Progenitor cell of endocrine pancreas (in vitro differentiated cells): ENCODE measurements around the gene DIS3L2. TPM values are rescaled to one million over a fixed set of nuclear protein-coding genes. Genes with fewer than 3 reads are reported as not detected.

Source experiments
- DNase-seq: peaks from one replicate; pipeline ENCODE4 v3.0.0; 2021; ENCODE audit warnings: low spot score; ENCODE audit not compliant: unreplicated experiment
- H3K27ac Mint-ChIP-seq: 2 replicates; pipeline ENCODE4 v1.8.0; 2021; ENCODE audit warnings: mild to moderate bottlenecking, moderate library complexity, mixed read lengths
- H3K27me3 Mint-ChIP-seq: 2 replicates; pipeline ENCODE4 v1.8.0; 2021; ENCODE audit warnings: mixed read lengths
- H3K36me3 Mint-ChIP-seq: 2 replicates; pipeline ENCODE4 v1.8.0; 2022; ENCODE audit warnings: mixed read lengths; ENCODE audit not compliant: insufficient read depth
- H3K4me1 Mint-ChIP-seq: 2 replicates; pipeline ENCODE4 v1.8.0; 2021; ENCODE audit warnings: low read depth, mixed read lengths
- H3K4me3 Mint-ChIP-seq: 2 replicates; pipeline ENCODE4 v1.8.0; 2021; ENCODE audit warnings: low read depth, mild to moderate bottlenecking, moderate library complexity, mixed read lengths
- H3K9me3 Mint-ChIP-seq: 2 replicates; pipeline ENCODE4 v1.8.0; 2021; ENCODE audit warnings: low read depth, mixed read lengths
- total RNA-seq: library from RNA; stranded (reverse); gene quantifications from 2 replicates; pipeline ENCODE4 v1.2.1, GENCODE V29; 2021
- TF ChIP-seq, protein P1 (sequence below): fragments of 200-600 bp; sonication (generic); IDR thresholded peaks from one replicate; pipeline ENCODE4 v1.5.0; 2021; ENCODE audit warnings: antibody characterized with exemption, mild to moderate bottlenecking; ENCODE audit not compliant: unreplicated experiment

DIS3L2 gene
- total RNA-seq, 1 donor from 2014 or later, result 59.3 TPM

DNA sequence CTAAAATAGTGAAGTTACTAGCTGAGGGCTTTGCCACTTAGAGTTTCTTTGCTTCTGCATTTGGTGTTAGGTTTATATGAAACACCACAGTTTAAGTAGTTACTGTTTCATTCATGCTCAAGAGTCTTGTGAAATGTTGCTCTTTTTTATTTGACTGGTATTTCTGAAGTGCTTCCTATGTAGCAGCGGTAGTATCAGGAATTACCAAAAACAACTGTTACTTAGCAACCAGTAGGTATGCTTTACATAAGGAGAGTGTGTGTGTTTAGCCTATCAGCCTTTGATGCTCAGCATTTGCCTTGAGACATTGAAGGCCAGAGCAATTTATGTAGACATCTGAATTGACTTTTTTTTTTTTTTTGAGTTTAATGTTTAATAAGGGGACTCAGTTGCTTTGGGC lies 3.6 kb downstream of the DIS3L2 start:
- Mint-ChIP-seq H3K27ac (no peak overlapping the region), H3K9me3 (peaks cover 7% of the 10 kb centered on the region), H3K36me3 (peaks cover 7% of the 10 kb centered on the region), H3K27me3 (no peaks in the 10 kb centered on the region), H3K4me3 (no peak overlapping the region), H3K4me1 (peaks cover 19% of the 10 kb centered on the region)
- DNase-seq, result no peak
- TF ChIP-seq, protein P1, sequence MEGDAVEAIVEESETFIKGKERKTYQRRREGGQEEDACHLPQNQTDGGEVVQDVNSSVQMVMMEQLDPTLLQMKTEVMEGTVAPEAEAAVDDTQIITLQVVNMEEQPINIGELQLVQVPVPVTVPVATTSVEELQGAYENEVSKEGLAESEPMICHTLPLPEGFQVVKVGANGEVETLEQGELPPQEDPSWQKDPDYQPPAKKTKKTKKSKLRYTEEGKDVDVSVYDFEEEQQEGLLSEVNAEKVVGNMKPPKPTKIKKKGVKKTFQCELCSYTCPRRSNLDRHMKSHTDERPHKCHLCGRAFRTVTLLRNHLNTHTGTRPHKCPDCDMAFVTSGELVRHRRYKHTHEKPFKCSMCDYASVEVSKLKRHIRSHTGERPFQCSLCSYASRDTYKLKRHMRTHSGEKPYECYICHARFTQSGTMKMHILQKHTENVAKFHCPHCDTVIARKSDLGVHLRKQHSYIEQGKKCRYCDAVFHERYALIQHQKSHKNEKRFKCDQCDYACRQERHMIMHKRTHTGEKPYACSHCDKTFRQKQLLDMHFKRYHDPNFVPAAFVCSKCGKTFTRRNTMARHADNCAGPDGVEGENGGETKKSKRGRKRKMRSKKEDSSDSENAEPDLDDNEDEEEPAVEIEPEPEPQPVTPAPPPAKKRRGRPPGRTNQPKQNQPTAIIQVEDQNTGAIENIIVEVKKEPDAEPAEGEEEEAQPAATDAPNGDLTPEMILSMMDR, result no peak

DNA sequence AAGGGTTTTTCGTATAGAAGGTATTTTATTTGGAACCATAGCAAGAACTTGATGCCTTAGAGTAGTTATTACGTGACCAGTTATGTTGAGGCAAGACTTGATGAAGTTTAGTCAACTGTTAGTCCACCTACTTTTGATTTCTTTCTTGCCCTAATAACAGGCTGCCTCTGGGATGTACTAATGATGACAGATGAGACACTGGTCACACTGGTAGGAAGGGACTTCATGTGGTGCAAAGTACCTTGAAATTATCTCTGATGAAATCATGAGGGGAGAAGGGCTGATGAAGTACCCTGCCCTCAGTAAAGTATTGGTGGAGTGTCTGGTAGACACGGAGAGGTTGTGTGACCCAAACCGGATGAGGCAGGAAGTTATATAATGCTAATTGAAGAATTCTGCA lies 5.4 kb downstream of the DIS3L2 start:
- Mint-ChIP-seq H3K4me3 (no peak overlapping the region), H3K36me3 (peaks cover 9% of the 10 kb centered on the region), H3K27me3 (no peaks in the 10 kb centered on the region), H3K27ac (no peak overlapping the region), H3K9me3 (peaks cover 7% of the 10 kb centered on the region), H3K4me1 (peaks cover 14% of the 10 kb centered on the region)
- no peak for DNase-seq
- TF ChIP-seq, protein P1, result no peak

DNA sequence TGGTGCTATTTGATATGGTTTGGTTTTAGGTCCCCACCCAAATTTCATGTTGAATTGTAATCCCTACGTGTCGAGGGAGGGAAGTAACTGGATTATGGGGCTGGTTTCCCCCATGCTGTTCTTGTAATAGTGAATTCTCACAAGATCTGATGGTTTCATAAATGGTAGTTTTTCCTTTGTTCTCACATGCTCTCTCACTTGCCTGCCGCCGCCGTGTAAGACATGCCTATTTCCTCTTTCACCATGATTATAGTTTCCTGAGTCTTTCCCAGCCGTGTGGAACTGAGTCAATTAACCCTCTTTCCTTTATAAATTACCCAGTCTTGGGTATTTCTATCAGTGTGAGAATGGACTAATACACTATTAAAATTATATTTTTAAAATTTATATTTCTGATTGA lies 7.3 kb downstream of the DIS3L2 start:
- H3K9me3 Mint-ChIP-seq, result peaks cover 7% of the 10 kb centered on the region
- no peak overlapping the region for H3K27ac Mint-ChIP-seq
- no peak overlapping the region for H3K4me3 Mint-ChIP-seq
- TF ChIP-seq, protein P1, result no peak
- peaks cover 10% of the 10 kb centered on the region for H3K4me1 Mint-ChIP-seq
- no peaks in the 10 kb centered on the region for H3K27me3 Mint-ChIP-seq
- H3K36me3 Mint-ChIP-seq, result peaks cover 9% of the 10 kb centered on the region
- no peak for DNase-seq

DNA sequence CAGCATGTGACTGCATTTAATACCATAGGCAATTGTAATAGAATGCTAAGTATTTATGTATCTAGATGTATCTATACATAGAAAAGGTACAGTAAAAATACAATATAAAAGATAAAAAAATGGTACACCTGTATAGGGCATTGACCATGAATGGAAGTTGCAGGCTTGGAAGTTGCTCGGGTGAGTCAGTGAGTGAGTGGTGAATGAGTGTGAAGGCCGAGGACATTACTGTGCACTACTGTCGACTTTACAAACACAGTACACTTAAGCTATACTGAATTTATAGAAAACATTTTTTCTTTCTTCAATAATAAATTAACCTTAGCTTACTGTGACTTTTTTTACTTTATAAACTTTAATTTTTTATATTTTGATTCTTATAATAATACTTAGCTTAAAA lies 8.9 kb downstream of the DIS3L2 start:
- Mint-ChIP-seq H3K27ac (no peak overlapping the region), H3K36me3 (peaks cover 9% of the 10 kb centered on the region), H3K4me1 (peaks cover 2% of the 10 kb centered on the region), H3K27me3 (no peaks in the 10 kb centered on the region), H3K9me3 (peaks cover 7% of the 10 kb centered on the region), H3K4me3 (no peak overlapping the region)
- TF ChIP-seq, protein P1, result no peak
- DNase-seq, result no peak

DNA sequence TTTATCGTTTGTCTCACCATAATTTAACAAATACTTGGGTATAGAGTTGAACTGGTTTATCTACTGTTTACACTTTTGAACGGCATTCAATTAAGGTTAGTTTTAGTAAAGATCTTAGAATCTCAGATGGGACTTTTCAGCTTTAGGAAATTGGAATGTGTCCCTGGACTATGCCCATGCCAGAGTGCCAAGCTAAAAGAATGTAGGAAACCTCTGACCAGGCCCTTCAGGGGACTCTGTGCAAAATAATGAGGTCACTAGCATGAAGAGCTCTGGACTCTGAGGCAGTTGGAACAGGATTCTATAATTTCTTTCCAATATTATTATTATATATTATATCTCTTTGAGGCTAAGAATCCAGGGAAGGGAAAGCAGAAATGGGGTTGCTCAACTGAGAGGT lies 13.5 kb downstream of the DIS3L2 start:
- no peak for DNase-seq
- TF ChIP-seq, protein P1, result no peak
- Mint-ChIP-seq H3K4me3 (no peak overlapping the region), H3K9me3 (peaks cover 3% of the 10 kb centered on the region), H3K27ac (no peak overlapping the region), H3K27me3 (no peaks in the 10 kb centered on the region), H3K4me1 (no peaks in the 10 kb centered on the region), H3K36me3 (peaks cover 5% of the 10 kb centered on the region)
